ENCODE data around the gene CSRP2.

Gene CSRP2

GRCh38 chr12:76895796-76896195 is 17.0 kb upstream of the CSRP2 start:
- Histone ChIP-seq H2AFZ (ENCODE audit: low read depth, low read length) (no peak overlapping the region), H3K9ac (ENCODE audit: low read length) (no peak overlapping the region)
- TF ChIP-seq EZH2phosphoT487 (IDR thresholded peaks at IDR 0.05; ENCODE audit: low read depth) (no peak), CTCF (IDR thresholded peaks at IDR 0.05; ENCODE audit: low read depth, low read length) (no peak)

GRCh38 chr12:76891609-76892008 is 12.8 kb upstream of the CSRP2 start:
- H4K20me1 ChIP-seq (ENCODE audit: insufficient read depth, low read length), result no peaks in the 10 kb centered on the region

More at GRCh38 chr12:76895796-76896195, 17.0 kb upstream of the CSRP2 start:
- H3K36me3 ChIP-seq (replicated peaks; ENCODE audit: low read depth, low read length), result no peaks in the 10 kb centered on the region
- H3K27me3 ChIP-seq (ENCODE audit: low read depth, low read length), result no peaks in the 10 kb centered on the region
- H3K27ac ChIP-seq (ENCODE audit: low read length), result no peak overlapping the region
- no peaks in the 10 kb centered on the region for H3K9me3 ChIP-seq (ENCODE audit: insufficient read depth, low read length)
- H3K79me2 ChIP-seq (ENCODE audit: low read length), result no peaks in the 10 kb centered on the region
- H3K4me1 ChIP-seq (ENCODE audit: low read length), result no peaks in the 10 kb centered on the region
- H3K4me3 ChIP-seq (ENCODE audit: low read length), result no peak overlapping the region
- H3K4me2 ChIP-seq (ENCODE audit: low read length), result no peak overlapping the region
- H4K20me1 ChIP-seq (ENCODE audit: insufficient read depth, low read length), result no peaks in the 10 kb centered on the region

GRCh38 chr12:76890151-76891143 is 11.6 kb upstream of the CSRP2 start:
- no peaks in the 10 kb centered on the region for H3K79me2 ChIP-seq (ENCODE audit: low read length)
- no peak overlapping the region for H3K4me2 ChIP-seq (ENCODE audit: low read length)
- TF ChIP-seq CTCF (IDR thresholded peaks at IDR 0.05; ENCODE audit: low read depth, low read length) (no peak), EZH2phosphoT487 (IDR thresholded peaks at IDR 0.05; ENCODE audit: low read depth) (no peak)
- H4K20me1 ChIP-seq (ENCODE audit: insufficient read depth, low read length), result no peaks in the 10 kb centered on the region
- H3K9ac ChIP-seq (ENCODE audit: low read length), result no peak overlapping the region
- no peak overlapping the region for H3K27ac ChIP-seq (ENCODE audit: low read length)
- no peaks in the 10 kb centered on the region for H3K27me3 ChIP-seq (ENCODE audit: low read depth, low read length)
- H3K4me1 ChIP-seq (ENCODE audit: low read length), result no peaks in the 10 kb centered on the region
- no peaks in the 10 kb centered on the region for H3K36me3 ChIP-seq (replicated peaks; ENCODE audit: low read depth, low read length)
- H3K4me3 ChIP-seq (ENCODE audit: low read length), result no peak overlapping the region
- no peaks in the 10 kb centered on the region for H3K9me3 ChIP-seq (ENCODE audit: insufficient read depth, low read length)
- no peak overlapping the region for H2AFZ ChIP-seq (ENCODE audit: low read depth, low read length)

More at GRCh38 chr12:76891609-76892008, 12.8 kb upstream of the CSRP2 start:
- no peak overlapping the region for H3K4me3 ChIP-seq (ENCODE audit: low read length)
- no peak overlapping the region for H2AFZ ChIP-seq (ENCODE audit: low read depth, low read length)
- no peak overlapping the region for H3K4me2 ChIP-seq (ENCODE audit: low read length)
- H3K4me1 ChIP-seq (ENCODE audit: low read length), result no peaks in the 10 kb centered on the region
- H3K36me3 ChIP-seq (replicated peaks; ENCODE audit: low read depth, low read length), result no peaks in the 10 kb centered on the region
- no peak overlapping the region for H3K9ac ChIP-seq (ENCODE audit: low read length)
- H3K27me3 ChIP-seq (ENCODE audit: low read depth, low read length), result no peaks in the 10 kb centered on the region
- H3K27ac ChIP-seq (ENCODE audit: low read length), result no peak overlapping the region
- no peaks in the 10 kb centered on the region for H3K9me3 ChIP-seq (ENCODE audit: insufficient read depth, low read length)
- TF ChIP-seq EZH2phosphoT487 (IDR thresholded peaks at IDR 0.05; ENCODE audit: low read depth) (no peak), CTCF (IDR thresholded peaks at IDR 0.05; ENCODE audit: low read depth, low read length) (no peak)
- H3K79me2 ChIP-seq (ENCODE audit: low read length), result no peaks in the 10 kb centered on the region

GRCh38 chr12:76888775-76889174 is 10.0 kb upstream of the CSRP2 start:
- Histone ChIP-seq H4K20me1 (ENCODE audit: insufficient read depth, low read length) (no peaks in the 10 kb centered on the region), H3K9ac (ENCODE audit: low read length) (no peak overlapping the region), H3K79me2 (ENCODE audit: low read length) (no peaks in the 10 kb centered on the region), H3K4me1 (ENCODE audit: low read length) (no peaks in the 10 kb centered on the region), H3K4me3 (ENCODE audit: low read length) (no peak overlapping the region), H3K9me3 (ENCODE audit: insufficient read depth, low read length) (no peaks in the 10 kb centered on the region), H3K36me3 (replicated peaks; ENCODE audit: low read depth, low read length) (no peaks in the 10 kb centered on the region), H3K4me2 (ENCODE audit: low read length) (no peak overlapping the region), H3K27ac (ENCODE audit: low read length) (no peak overlapping the region), H2AFZ (ENCODE audit: low read depth, low read length) (no peak overlapping the region), H3K27me3 (ENCODE audit: low read depth, low read length) (no peaks in the 10 kb centered on the region)
- TF ChIP-seq CTCF (IDR thresholded peaks at IDR 0.05; ENCODE audit: low read depth, low read length) (no peak), EZH2phosphoT487 (IDR thresholded peaks at IDR 0.05; ENCODE audit: low read depth) (no peak)
